NCI-H146 treated with DMSO at 0.1 percent for 48 hours (cell line): ENCODE results near the gene ALDOA.
"Not testable (repeated sequence)": the region's sequence is repeated elsewhere in the genome, so short reads cannot be mapped to it uniquely, and the experiment has no call there.

Experiments
- DNase-seq: peaks from one replicate; lab custom pipeline; 2025; ENCODE audit not compliant: unreplicated experiment; lab: John Stamatoyannopoulos, UW

The ALDOA gene

GRCh38 chr16:30065102-30065942 is at the start of gene ALDOA:
ALDOA (plus strand) TSS chr16:30065760; CDS start chr16:30066898, 1,138 bp downstream.
- DNase-seq = peak; percentile 97

- DNase-seq = no peak
Measured at GRCh38 chr16:30016555-30017276, 48.8 kb upstream of the ALDOA start.

GRCh38 chr16:30017277-30017656 is 48.3 kb upstream of the ALDOA start:
- DNase-seq = no peak

GRCh38 chr16:30017937-30018336 is 47.6 kb upstream of the ALDOA start:
- DNase-seq = not testable (repeated sequence)

GRCh38 chr16:30018731-30019158 is 46.8 kb upstream of the ALDOA start:
- no peak for DNase-seq

- no peak for DNase-seq
Measured at GRCh38 chr16:30022887-30023286, 42.7 kb upstream of the ALDOA start, which contains the start of gene C16orf92. C16orf92 (plus strand) TSS chr16:30023198; CDS start chr16:30023341, 143 bp downstream.

- DNase-seq = no peak
Measured at GRCh38 chr16:30023586-30023985, 42.0 kb upstream of the ALDOA start.

GRCh38 chr16:30024451-30024850 is 41.1 kb upstream of the ALDOA start:
- DNase-seq = no peak

GRCh38 chr16:30025156-30025555 is 40.4 kb upstream of the ALDOA start:
- no peak for DNase-seq

- no peak for DNase-seq
Measured at GRCh38 chr16:30025574-30025973, 40.0 kb upstream of the ALDOA start.

- no peak for DNase-seq
Measured at GRCh38 chr16:30026449-30026848, 39.1 kb upstream of the ALDOA start.

GRCh38 chr16:30027588-30028437 is 37.7 kb upstream of the ALDOA start:
- DNase-seq = no peak

GRCh38 chr16:30028438-30029076 is 37.0 kb upstream of the ALDOA start:
- no peak for DNase-seq

- no peak for DNase-seq
Measured at GRCh38 chr16:30030011-30030685, 35.4 kb upstream of the ALDOA start.

- DNase-seq = peak; percentile 53
Measured at GRCh38 chr16:30030841-30031413, 34.6 kb upstream of the ALDOA start, which contains the start of gene TLCD3B. TLCD3B (minus strand) TSS chr16:30031271; CDS start chr16:30030527, 744 bp downstream.

- DNase-seq = no peak
Measured at GRCh38 chr16:30031477-30031918, 34.1 kb upstream of the ALDOA start.

- peak; percentile 78 for DNase-seq
Measured at GRCh38 chr16:30032083-30032819, 33.3 kb upstream of the ALDOA start.

- no peak for DNase-seq
Measured at GRCh38 chr16:30033270-30033669, 32.3 kb upstream of the ALDOA start.

GRCh38 chr16:30040221-30040620 is 25.3 kb upstream of the ALDOA start:
- DNase-seq = no peak
